Endothelial cell of umbilical vein (primary cell): ENCODE data around the gene EIF1B. TPM values are rescaled to one million over a fixed set of nuclear protein-coding genes. Genes with fewer than 3 reads are reported as not detected.

Experiments used
- BruUV-seq: library from RNA; stranded (reverse); fragments of 400-500 nt; replicated peaks from 2 replicates; lab custom pipeline; 2021; lab: Mats Ljungman, UMichigan
- CTCF ChIA-PET: fragments of 300-600, 350-600 bp; sonication (Branson Sonifier 250); formaldehyde crosslinking; loops from one replicate; lab custom pipeline; 2021; ENCODE audit warnings: antibody characterized with exemption, inconsistent platforms; lab: Charles Lee
- POLR2A ChIA-PET: fragments of 300-600, 350-600 bp; sonication (Branson Sonifier 250); formaldehyde crosslinking; loops from one replicate; lab custom pipeline; 2021; ENCODE audit warnings: antibody characterized with exemption, inconsistent platforms; lab: Charles Lee
- DNase-seq: peaks from one replicate; pipeline ENCODE4 v3.0.0-alpha.2; 2011; ENCODE audit warnings: low read depth, low spot score
- FAIRE-seq: peaks from 2 replicates; lab custom pipeline; 2011; peaks lifted over from hg19 to GRCh38; lab: Jason Lieb, UNC
- H2AFZ ChIP-seq: 2 replicates; pipeline ENCODE4 v1.6.0; 2012; ENCODE audit warnings: low read depth, low read length, control low read depth, inconsistent platforms
- H3K27ac ChIP-seq: 2 replicates; pipeline ENCODE4 v1.5.1; 2011; ENCODE audit warnings: low read depth, mild to moderate bottlenecking, control low read depth, low read length, moderate library complexity; ENCODE audit not compliant: insufficient read depth
- H3K27me3 ChIP-seq, 2 experiments: 2 replicates each; pipeline versions ENCODE4 v1.6.0 to v1.6.1; 2011; ENCODE audit warnings: low read length in 2 of 2, mixed read lengths in 1 of 2; ENCODE audit not compliant: control insufficient read depth in 2 of 2, insufficient read depth in 2 of 2
- H3K36me3 ChIP-seq, 2 experiments: 2 replicates in 1 of 2; 3 replicates in 1 of 2; pipeline ENCODE4 v1.5.1; 2011; ENCODE audit warnings: low read length in 2 of 2, mild to moderate bottlenecking in 1 of 2, moderate library complexity in 1 of 2; ENCODE audit not compliant: control insufficient read depth in 2 of 2, insufficient read depth in 2 of 2; ENCODE audit errors: extremely low read depth in 1 of 2
- H3K4me1 ChIP-seq: 3 replicates; pipeline ENCODE4 v1.5.1; 2011; ENCODE audit warnings: mild to moderate bottlenecking, low read length; ENCODE audit not compliant: control insufficient read depth, insufficient read depth; ENCODE audit errors: extremely low read depth
- H3K4me2 ChIP-seq: 2 replicates; pipeline ENCODE4 v1.6.1; 2011; ENCODE audit warnings: low read length, control low read depth, mixed read lengths; ENCODE audit not compliant: insufficient read depth
- H3K4me3 ChIP-seq, 3 experiments: fragments of 200-600 bp in 1 of 3; sonication (generic), shearing (Covaris generic) in 1 of 3; replicated peaks in 1 of 3; 2 replicates each; pipeline ENCODE4 v1.5.1; 2011 to 2016; ENCODE audit warnings: control low read depth in 3 of 3, low read length in 3 of 3, mild to moderate bottlenecking in 2 of 3, inconsistent platforms in 1 of 3, low read depth in 1 of 3, moderate library complexity in 1 of 3; ENCODE audit not compliant: insufficient read depth in 1 of 3
- H3K79me2 ChIP-seq: 2 replicates; pipeline ENCODE4 v1.6.0; 2012; ENCODE audit warnings: low read length, inconsistent platforms; ENCODE audit not compliant: control insufficient read depth, insufficient read depth
- H3K9ac ChIP-seq: replicated peaks from 2 replicates; pipeline ENCODE3; 2011; ENCODE audit warnings: low read length, control low read depth; ENCODE audit not compliant: insufficient read depth; ENCODE audit errors: extremely low read depth
- H3K9me1 ChIP-seq: replicated peaks from 3 replicates; pipeline ENCODE4 v1.6.0; 2011; ENCODE audit warnings: mild to moderate bottlenecking, low read length; ENCODE audit not compliant: control insufficient read depth, insufficient read depth; ENCODE audit errors: extremely low read depth
- H3K9me3 ChIP-seq: replicated peaks from 2 replicates; pipeline ENCODE4 v1.5.1; 2012; ENCODE audit warnings: low read length, inconsistent platforms; ENCODE audit not compliant: control insufficient read depth, insufficient read depth
- H4K20me1 ChIP-seq: replicated peaks from 2 replicates; pipeline ENCODE3; 2011; ENCODE audit warnings: mild to moderate bottlenecking, low read length; ENCODE audit not compliant: control insufficient read depth, insufficient read depth; ENCODE audit errors: extremely low read depth
- CTCF ChIP-seq, 2 donors: IDR thresholded peaks; 1 replicate in 1 of 2; 2 replicates in 1 of 2; pipeline ENCODE4 v1.5.1; 2011; ENCODE audit warnings: low read length in 2 of 2, mild to moderate bottlenecking in 2 of 2, moderate library complexity in 2 of 2, control low read depth in 1 of 2, inconsistent platforms in 1 of 2, low read depth in 1 of 2; ENCODE audit not compliant: insufficient read depth in 1 of 2; ENCODE audit errors: extremely low read depth in 1 of 2
- EZH2 ChIP-seq: IDR thresholded peaks from 2 replicates; pipeline ENCODE4 v1.6.1; 2012; ENCODE audit warnings: borderline replicate concordance, low read depth, mild to moderate bottlenecking, moderate library complexity, low read length, inconsistent platforms; ENCODE audit not compliant: severe bottlenecking
- FOS ChIP-seq: IDR thresholded peaks from 2 replicates; pipeline ENCODE4 v1.6.1; 2011; ENCODE audit warnings: mild to moderate bottlenecking, low read length, moderate library complexity, borderline replicate concordance; ENCODE audit not compliant: insufficient read depth
- GATA2 ChIP-seq: IDR thresholded peaks from 2 replicates; pipeline ENCODE4 v1.7.0; 2011; ENCODE audit warnings: low read depth, mild to moderate bottlenecking, moderate library complexity, mixed read lengths, low read length; ENCODE audit not compliant: insufficient read length, insufficient read depth
- JUN ChIP-seq: IDR thresholded peaks from 2 replicates; pipeline ENCODE4 v1.6.1; 2011; ENCODE audit warnings: borderline replicate concordance, low read depth; ENCODE audit not compliant: insufficient read length, insufficient read depth
- MAX ChIP-seq: IDR thresholded peaks from 2 replicates; pipeline ENCODE4 v1.6.1; 2011; ENCODE audit not compliant: insufficient read depth, insufficient read length
- MYC ChIP-seq: IDR thresholded peaks from one replicate; pipeline ENCODE4 v1.6.1; 2011; ENCODE audit warnings: mild to moderate bottlenecking, low read depth, low read length
- POLR2A ChIP-seq: IDR thresholded peaks from 2 replicates; pipeline ENCODE4 v1.6.1; 2012; ENCODE audit warnings: low read depth, mild to moderate bottlenecking, control low read depth, low read length
- POLR2AphosphoS5 ChIP-seq: IDR thresholded peaks from 2 replicates; pipeline ENCODE4 v1.6.1; 2012; ENCODE audit warnings: low read depth, mild to moderate bottlenecking, control low read depth, low read length, moderate library complexity; ENCODE audit not compliant: insufficient read depth
- dilution Hi-C: fragments of 300-500 bp; cut with MboI; formaldehyde crosslinking; loops from one replicate; pipeline ENCODE4 v1.15.0; 2019; ENCODE audit warnings: low sequenced_read_pairs; ENCODE audit not compliant: extremely low pct_ligation_motif_present
- intact Hi-C: fragments of 100-400 bp; cut with micrococcal nuclease; formaldehyde crosslinking; loops from one replicate; pipeline ENCODE4 v1.10.0; 2022
- polyA plus RNA-seq, 4 experiments: library from polyadenylated mRNA; depleted of rRNA in 3 of 4; stranded (reverse) in 3 of 4; unstranded in 1 of 4; fragments of >200 nt; gene quantifications; 2 replicates each; pipeline versions ENCODE4 v1.2.1 to v1.2.3, GENCODE V29; 2011 to 2012; ENCODE audit warnings: missing spikeins in 1 of 4
- total RNA-seq: library from RNA; stranded (reverse); gene quantifications from 2 replicates; pipeline ENCODE4 v1.2.3, GENCODE V29; 2021

EIF1B gene
- total and polyA plus RNA-seq, 2 donors (not counting 3 experiments of a cell fraction or from before 2014, with no cell fraction given), result 17.8 to 46.0 TPM

GRCh38 chr3:40294434-40294833 lies 15.1 kb upstream of the EIF1B start:
- no peaks in the 10 kb centered on the region for H3K27me3 ChIP-seq
- no peak overlapping the region for H2AFZ ChIP-seq
- ChIA-PET CTCF (interaction anchor here (0.8 to 1.4 kb wide), 3 partner anchors 13 to 103 kb away, joined by 3 to 5 read pairs (median 4); no protein-coding TSS in a partner anchor), POLR2A (no interaction called here)
- no peaks in the 10 kb centered on the region for H3K36me3 ChIP-seq
- H3K9me3 ChIP-seq, result no peaks in the 10 kb centered on the region
- no peaks in the 10 kb centered on the region for H3K9me1 ChIP-seq
- H3K27ac ChIP-seq, result no peak overlapping the region
- DNase-seq, result no peak
- no peak overlapping the region for H3K9ac ChIP-seq
- peaks cover 2% of the 10 kb centered on the region for H3K4me1 ChIP-seq
- no TSS peak for BruUV-seq
- H3K4me2 ChIP-seq, result no peak overlapping the region
- dilution Hi-C loops (no loop called here), intact Hi-C loops (no loop called here)
- H4K20me1 ChIP-seq, result no peaks in the 10 kb centered on the region
- no peak for FAIRE-seq
- no peak for TF ChIP-seq MYC
- no peaks in the 10 kb centered on the region for H3K79me2 ChIP-seq
- H3K4me3 ChIP-seq, result no peak overlapping the region

GRCh38 chr3:40298075-40298474 lies 11.4 kb upstream of the EIF1B start:
- dilution Hi-C loops (no loop called here), intact Hi-C loops (no loop called here)
- CTCF ChIA-PET, result interaction anchor here (2.3 kb wide), 1 partner anchor 10 kb away, joined by 7 read pairs; no protein-coding TSS in a partner anchor
- FAIRE-seq, result no peak
- Histone ChIP-seq H3K9me1 (no peaks in the 10 kb centered on the region), H3K4me3 (no peak overlapping the region), H4K20me1 (no peaks in the 10 kb centered on the region), H3K9me3 (no peaks in the 10 kb centered on the region), H3K36me3 (no peaks in the 10 kb centered on the region), H3K9ac (no peak overlapping the region), H3K4me1 (peaks cover 10% of the 10 kb centered on the region), H3K4me2 (no peak overlapping the region), H3K79me2 (no peaks in the 10 kb centered on the region), H2AFZ (no peak overlapping the region), H3K27me3 (no peaks in the 10 kb centered on the region), H3K27ac (no peak overlapping the region)
- POLR2A ChIA-PET, result no interaction called here
- BruUV-seq, result no TSS peak
- TF ChIP-seq EZH2, result no peak
- no peak for TF ChIP-seq MAX
- no peak for TF ChIP-seq POLR2AphosphoS5
- no peak for TF ChIP-seq MYC
- no peak for TF ChIP-seq CTCF (IDR thresholded peaks at IDR 0.05; ENCODE audit: extremely low read depth in 1 of 2, insufficient read depth in 1 of 2, low read depth in 1 of 2, low read length in 2 of 2)
- TF ChIP-seq JUN, result no peak
- TF ChIP-seq FOS, result no peak
- no peak for TF ChIP-seq POLR2A
- no peak for TF ChIP-seq GATA2
- DNase-seq, result no peak
